Lower leg skin (tissue), 3 donors: ENCODE measurements around the gene UPF3A.

Experiments
- POLR2A ChIP-seq, 2 donors: fragments of 450-650 bp; IDR thresholded peaks; one replicate each; pipeline ENCODE4 v1.6.1; 2016 to 2017; ENCODE audit warnings: antibody characterized with exemption in 2 of 2, mild to moderate bottlenecking in 1 of 2, moderate library complexity in 1 of 2
- TF ChIP-seq, protein P1 (sequence below), 3 donors: fragments of 450-650 bp; IDR thresholded peaks; one replicate each; pipeline ENCODE4 v1.5.1; 2016; ENCODE audit warnings: antibody characterized with exemption in 3 of 3, mild to moderate bottlenecking in 3 of 3, moderate library complexity in 2 of 3

GRCh38 chr13:114328034-114328433 is 46.6 kb downstream of the UPF3A start:
- TF ChIP-seq, protein P1, sequence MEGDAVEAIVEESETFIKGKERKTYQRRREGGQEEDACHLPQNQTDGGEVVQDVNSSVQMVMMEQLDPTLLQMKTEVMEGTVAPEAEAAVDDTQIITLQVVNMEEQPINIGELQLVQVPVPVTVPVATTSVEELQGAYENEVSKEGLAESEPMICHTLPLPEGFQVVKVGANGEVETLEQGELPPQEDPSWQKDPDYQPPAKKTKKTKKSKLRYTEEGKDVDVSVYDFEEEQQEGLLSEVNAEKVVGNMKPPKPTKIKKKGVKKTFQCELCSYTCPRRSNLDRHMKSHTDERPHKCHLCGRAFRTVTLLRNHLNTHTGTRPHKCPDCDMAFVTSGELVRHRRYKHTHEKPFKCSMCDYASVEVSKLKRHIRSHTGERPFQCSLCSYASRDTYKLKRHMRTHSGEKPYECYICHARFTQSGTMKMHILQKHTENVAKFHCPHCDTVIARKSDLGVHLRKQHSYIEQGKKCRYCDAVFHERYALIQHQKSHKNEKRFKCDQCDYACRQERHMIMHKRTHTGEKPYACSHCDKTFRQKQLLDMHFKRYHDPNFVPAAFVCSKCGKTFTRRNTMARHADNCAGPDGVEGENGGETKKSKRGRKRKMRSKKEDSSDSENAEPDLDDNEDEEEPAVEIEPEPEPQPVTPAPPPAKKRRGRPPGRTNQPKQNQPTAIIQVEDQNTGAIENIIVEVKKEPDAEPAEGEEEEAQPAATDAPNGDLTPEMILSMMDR (IDR thresholded peaks at IDR 0.05): no peak
- no peak for TF ChIP-seq POLR2A (IDR thresholded peaks at IDR 0.05)
